SH-SY5Y (cell line): ENCODE results near the gene PIP5K1B.

Source experiments
- GATA2 ChIP-seq: IDR thresholded peaks from 2 replicates; pipeline ENCODE4 v1.6.1; 2011; ENCODE audit warnings: mild to moderate bottlenecking, low read depth, low read length
- GATA3 ChIP-seq: IDR thresholded peaks from 2 replicates; pipeline ENCODE4 v1.6.1; 2011; ENCODE audit warnings: low read depth, mild to moderate bottlenecking, low read length, moderate library complexity

- TF ChIP-seq GATA3 (no peak), GATA2 (no peak)
These were observed 41.0 kb upstream of the PIP5K1B start for GRCh38 chr9:68664036-68664435.
